GM10248 (cell line): ENCODE measurements around the gene THAP8.

Experiments
- CTCF ChIA-PET: fragments of 300-600 bp; sonication (Branson Sonifier 250); formaldehyde crosslinking; extraction: SDS; loops from one replicate; lab custom pipeline; 2021; ENCODE audit warnings: antibody characterized with exemption; lab: Yijun Ruan, JAX
- POLR2A ChIA-PET: fragments of 350-650 bp; sonication (Branson Sonifier 250); formaldehyde crosslinking; extraction: SDS; loops from one replicate; lab custom pipeline; 2020; ENCODE audit warnings: antibody characterized with exemption; lab: Yijun Ruan, JAX
- DNase-seq: peaks from one replicate; pipeline ENCODE4 v3.0.0; 2012; ENCODE audit errors: extremely low spot score
- CTCF ChIP-seq: IDR thresholded peaks from 2 replicates; pipeline ENCODE4 v1.5.1; 2012; ENCODE audit warnings: mild to moderate bottlenecking, low read depth; ENCODE audit errors: extremely low read depth, missing control alignments, control extremely low read depth

THAP8 gene

GRCh38 chr19:36097036-36097435 lies 43.0 kb upstream of the THAP8 start:
- CTCF ChIA-PET, result interaction anchor here (1.2 kb wide), 1 partner anchor 14 kb away, joined by 3 read pairs; no protein-coding TSS in a partner anchor
- POLR2A ChIA-PET, result no interaction called here
- DNase-seq, result no peak
- TF ChIP-seq CTCF, result no peak

GRCh38 chr19:36093687-36094086 lies 39.6 kb upstream of the THAP8 start:
- ChIA-PET POLR2A (interaction anchor here (0.6 kb wide), 1 partner anchor 114 kb away, joined by 3 read pairs; no protein-coding TSS in a partner anchor), CTCF (interaction anchor here (2.6 kb wide), 1 partner anchor 33 kb away, joined by 15 read pairs; no protein-coding TSS in a partner anchor)
- no peak for TF ChIP-seq CTCF
- DNase-seq, result peak; percentile 41

- TF ChIP-seq CTCF, result no peak
- ChIA-PET CTCF (interaction anchor here (2.3 to 2.6 kb wide), 2 partner anchors 18 to 33 kb away, joined by 5 to 15 read pairs; partner anchors contain the start of gene OVOL3), POLR2A (interaction anchor here (0.6 kb wide), 1 partner anchor 115 kb away, joined by 3 read pairs; no protein-coding TSS in a partner anchor)
- peak; percentile 82 for DNase-seq
Observed at GRCh38 chr19:36093146-36093662, 39.1 kb upstream of the THAP8 start.

- no peak for DNase-seq
- ChIA-PET CTCF (interaction anchor here (1.1 to 2.3 kb wide), 2 partner anchors 8 to 18 kb away, joined by 3 to 5 read pairs; partner anchors contain the start of gene OVOL3), POLR2A (no interaction called here)
- no peak for TF ChIP-seq CTCF
Observed at GRCh38 chr19:36092566-36092965, 38.5 kb upstream of the THAP8 start.

- ChIA-PET POLR2A (no interaction called here), CTCF (interaction anchor here (1.1 to 2.3 kb wide), 7 partner anchors 9 to 77 kb away, joined by 3 to 8 read pairs (median 3); partner anchors contain the start of gene OVOL3)
- no peak for TF ChIP-seq CTCF
- no peak for DNase-seq
Observed at GRCh38 chr19:36090910-36091695, 37.0 kb upstream of the THAP8 start.

GRCh38 chr19:36089847-36090246 lies 35.8 kb upstream of the THAP8 start:
- POLR2A ChIA-PET, result no interaction called here
- CTCF ChIA-PET, result interaction anchor here (1.1 kb wide), 1 partner anchor 17 kb away, joined by 3 read pairs; no protein-coding TSS in a partner anchor
- TF ChIP-seq CTCF, result no peak
- DNase-seq, result no peak
